Endothelial cell of umbilical vein (primary cell): ENCODE data around the gene CRIM1. TPM values are rescaled to one million over a fixed set of nuclear protein-coding genes. Genes with fewer than 3 reads are reported as not detected.

Source experiments
- BruUV-seq: library from RNA; stranded (reverse); fragments of 400-500 nt; replicated peaks from 2 replicates; lab custom pipeline; 2021; lab: Mats Ljungman, UMichigan
- CTCF ChIA-PET: fragments of 300-600, 350-600 bp; sonication (Branson Sonifier 250); formaldehyde crosslinking; loops from one replicate; lab custom pipeline; 2021; ENCODE audit warnings: antibody characterized with exemption, inconsistent platforms; lab: Charles Lee
- POLR2A ChIA-PET: fragments of 300-600, 350-600 bp; sonication (Branson Sonifier 250); formaldehyde crosslinking; loops from one replicate; lab custom pipeline; 2021; ENCODE audit warnings: antibody characterized with exemption, inconsistent platforms; lab: Charles Lee
- DNase-seq: peaks from one replicate; pipeline ENCODE4 v3.0.0-alpha.2; 2011; ENCODE audit warnings: low read depth, low spot score
- FAIRE-seq: peaks from 2 replicates; lab custom pipeline; 2011; peaks lifted over from hg19 to GRCh38; lab: Jason Lieb, UNC
- H2AFZ ChIP-seq: 2 replicates; pipeline ENCODE4 v1.6.0; 2012; ENCODE audit warnings: low read depth, low read length, control low read depth, inconsistent platforms
- H3K27ac ChIP-seq: 2 replicates; pipeline ENCODE4 v1.5.1; 2011; ENCODE audit warnings: low read depth, mild to moderate bottlenecking, control low read depth, low read length, moderate library complexity; ENCODE audit not compliant: insufficient read depth
- H3K27me3 ChIP-seq, 2 experiments: 2 replicates each; pipeline versions ENCODE4 v1.6.0 to v1.6.1; 2011; ENCODE audit warnings: low read length in 2 of 2, mixed read lengths in 1 of 2; ENCODE audit not compliant: control insufficient read depth in 2 of 2, insufficient read depth in 2 of 2
- H3K36me3 ChIP-seq, 2 experiments: 2 replicates in 1 of 2; 3 replicates in 1 of 2; pipeline ENCODE4 v1.5.1; 2011; ENCODE audit warnings: low read length in 2 of 2, mild to moderate bottlenecking in 1 of 2, moderate library complexity in 1 of 2; ENCODE audit not compliant: control insufficient read depth in 2 of 2, insufficient read depth in 2 of 2; ENCODE audit errors: extremely low read depth in 1 of 2
- H3K4me1 ChIP-seq: 3 replicates; pipeline ENCODE4 v1.5.1; 2011; ENCODE audit warnings: mild to moderate bottlenecking, low read length; ENCODE audit not compliant: control insufficient read depth, insufficient read depth; ENCODE audit errors: extremely low read depth
- H3K4me2 ChIP-seq: 2 replicates; pipeline ENCODE4 v1.6.1; 2011; ENCODE audit warnings: low read length, control low read depth, mixed read lengths; ENCODE audit not compliant: insufficient read depth
- H3K4me3 ChIP-seq, 3 experiments: fragments of 200-600 bp in 1 of 3; sonication (generic), shearing (Covaris generic) in 1 of 3; replicated peaks in 1 of 3; 2 replicates each; pipeline ENCODE4 v1.5.1; 2011 to 2016; ENCODE audit warnings: control low read depth in 3 of 3, low read length in 3 of 3, mild to moderate bottlenecking in 2 of 3, inconsistent platforms in 1 of 3, low read depth in 1 of 3, moderate library complexity in 1 of 3; ENCODE audit not compliant: insufficient read depth in 1 of 3
- H3K79me2 ChIP-seq: 2 replicates; pipeline ENCODE4 v1.6.0; 2012; ENCODE audit warnings: low read length, inconsistent platforms; ENCODE audit not compliant: control insufficient read depth, insufficient read depth
- H3K9ac ChIP-seq: replicated peaks from 2 replicates; pipeline ENCODE3; 2011; ENCODE audit warnings: low read length, control low read depth; ENCODE audit not compliant: insufficient read depth; ENCODE audit errors: extremely low read depth
- H3K9me1 ChIP-seq: replicated peaks from 3 replicates; pipeline ENCODE4 v1.6.0; 2011; ENCODE audit warnings: mild to moderate bottlenecking, low read length; ENCODE audit not compliant: control insufficient read depth, insufficient read depth; ENCODE audit errors: extremely low read depth
- H3K9me3 ChIP-seq: replicated peaks from 2 replicates; pipeline ENCODE4 v1.5.1; 2012; ENCODE audit warnings: low read length, inconsistent platforms; ENCODE audit not compliant: control insufficient read depth, insufficient read depth
- H4K20me1 ChIP-seq: replicated peaks from 2 replicates; pipeline ENCODE3; 2011; ENCODE audit warnings: mild to moderate bottlenecking, low read length; ENCODE audit not compliant: control insufficient read depth, insufficient read depth; ENCODE audit errors: extremely low read depth
- CTCF ChIP-seq, 2 donors: IDR thresholded peaks; 1 replicate in 1 of 2; 2 replicates in 1 of 2; pipeline ENCODE4 v1.5.1; 2011; ENCODE audit warnings: low read length in 2 of 2, mild to moderate bottlenecking in 2 of 2, moderate library complexity in 2 of 2, control low read depth in 1 of 2, inconsistent platforms in 1 of 2, low read depth in 1 of 2; ENCODE audit not compliant: insufficient read depth in 1 of 2; ENCODE audit errors: extremely low read depth in 1 of 2
- EZH2 ChIP-seq: IDR thresholded peaks from 2 replicates; pipeline ENCODE4 v1.6.1; 2012; ENCODE audit warnings: borderline replicate concordance, low read depth, mild to moderate bottlenecking, moderate library complexity, low read length, inconsistent platforms; ENCODE audit not compliant: severe bottlenecking
- FOS ChIP-seq: IDR thresholded peaks from 2 replicates; pipeline ENCODE4 v1.6.1; 2011; ENCODE audit warnings: mild to moderate bottlenecking, low read length, moderate library complexity, borderline replicate concordance; ENCODE audit not compliant: insufficient read depth
- JUN ChIP-seq: IDR thresholded peaks from 2 replicates; pipeline ENCODE4 v1.6.1; 2011; ENCODE audit warnings: borderline replicate concordance, low read depth; ENCODE audit not compliant: insufficient read length, insufficient read depth
- MAX ChIP-seq: IDR thresholded peaks from 2 replicates; pipeline ENCODE4 v1.6.1; 2011; ENCODE audit not compliant: insufficient read depth, insufficient read length
- MYC ChIP-seq: IDR thresholded peaks from one replicate; pipeline ENCODE4 v1.6.1; 2011; ENCODE audit warnings: mild to moderate bottlenecking, low read depth, low read length
- POLR2A ChIP-seq: IDR thresholded peaks from 2 replicates; pipeline ENCODE4 v1.6.1; 2012; ENCODE audit warnings: low read depth, mild to moderate bottlenecking, control low read depth, low read length
- dilution Hi-C: fragments of 300-500 bp; cut with MboI; formaldehyde crosslinking; loops from one replicate; pipeline ENCODE4 v1.15.0; 2019; ENCODE audit warnings: low sequenced_read_pairs; ENCODE audit not compliant: extremely low pct_ligation_motif_present
- intact Hi-C: fragments of 100-400 bp; cut with micrococcal nuclease; formaldehyde crosslinking; loops from one replicate; pipeline ENCODE4 v1.10.0; 2022
- polyA plus RNA-seq, 4 experiments: library from polyadenylated mRNA; depleted of rRNA in 3 of 4; stranded (reverse) in 3 of 4; unstranded in 1 of 4; fragments of >200 nt; gene quantifications; 2 replicates each; pipeline versions ENCODE4 v1.2.1 to v1.2.3, GENCODE V29; 2011 to 2012; ENCODE audit warnings: missing spikeins in 1 of 4
- total RNA-seq: library from RNA; stranded (reverse); gene quantifications from 2 replicates; pipeline ENCODE4 v1.2.3, GENCODE V29; 2021

The CRIM1 gene
- total and polyA plus RNA-seq, 2 donors (not counting 3 experiments of a cell fraction or from before 2014, with no cell fraction given), result 422 to 649 TPM

DNA sequence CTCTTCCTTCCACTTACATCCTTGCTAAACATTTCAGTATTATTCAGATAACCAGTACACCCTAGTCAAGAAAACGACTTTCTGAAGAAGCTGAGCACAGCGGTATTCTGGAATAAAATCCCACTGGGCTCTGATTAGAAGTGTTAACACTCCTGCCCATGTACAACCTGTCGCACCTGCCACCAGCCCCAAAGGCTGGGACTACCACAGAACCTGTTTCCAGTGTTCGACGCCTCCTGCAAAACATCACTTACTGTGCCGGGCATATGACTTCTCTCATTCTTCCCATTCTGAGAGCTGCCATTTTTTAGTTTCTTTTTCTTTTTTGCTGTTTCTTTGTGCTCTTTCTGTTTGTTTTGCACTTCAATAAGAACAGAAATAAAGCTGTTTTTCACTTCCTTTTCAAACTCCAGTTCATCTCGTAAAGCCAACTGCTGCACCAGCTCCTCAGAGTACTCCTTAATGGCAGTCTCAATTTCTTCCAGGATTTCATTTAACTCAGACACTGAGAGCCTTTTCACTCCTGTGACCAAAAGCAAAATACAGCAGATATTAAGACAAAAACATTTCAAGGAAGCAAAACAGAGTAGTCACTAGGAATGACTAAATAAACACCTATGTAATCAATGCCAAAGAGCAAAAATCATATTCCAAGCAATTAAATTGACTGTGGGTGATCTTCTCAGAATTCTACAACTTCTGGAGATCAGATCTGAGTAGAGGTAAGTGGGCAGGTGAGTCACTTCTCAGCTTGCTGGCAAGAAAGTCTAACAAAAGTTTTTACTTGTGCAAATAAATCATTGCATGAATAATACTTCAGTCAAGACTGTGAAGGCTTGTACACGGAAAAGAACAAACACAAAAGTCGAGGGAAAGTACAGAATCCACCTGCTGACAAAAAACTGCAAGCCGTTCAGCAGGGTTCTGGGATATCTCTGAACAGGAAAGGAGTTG, 223.0 kb downstream of the CRIM1 start:
- Histone ChIP-seq H3K27ac (no peak overlapping the region), H4K20me1 (no peaks in the 10 kb centered on the region), H3K4me3 (no peak overlapping the region), H3K9me3 (no peaks in the 10 kb centered on the region), H2AFZ (no peak overlapping the region), H3K27me3 (no peaks in the 10 kb centered on the region), H3K4me1 (peaks cover under 1% of the 10 kb centered on the region), H3K4me2 (no peak overlapping the region), H3K79me2 (peaks cover 30% of the 10 kb centered on the region), H3K9ac (no peak overlapping the region), H3K9me1 (no peaks in the 10 kb centered on the region), H3K36me3 (peaks cover 18 to 52% of the 10 kb centered on the region in 2 experiments)
- BruUV-seq, result no TSS peak
- DNase-seq, result no peak
- dilution Hi-C loops (no loop called here), intact Hi-C loops (no loop called here)
- no peak for FAIRE-seq
- CTCF ChIA-PET, result interaction anchor here (0.9 to 1.5 kb wide), 4 partner anchors 9 to 29 kb away, joined by 3 to 7 read pairs (median 3); no protein-coding TSS in a partner anchor
- TF ChIP-seq JUN (no peak), MAX (no peak), FOS (no peak), EZH2 (no peak), MYC (no peak), CTCF (IDR thresholded peaks at IDR 0.05; ENCODE audit: extremely low read depth in 1 of 2, insufficient read depth in 1 of 2, low read depth in 1 of 2, low read length in 2 of 2) (no peak), POLR2A (no peak)
- POLR2A ChIA-PET, result no interaction called here
